HFF-Myc (cell line): Measurements from ENCODE around the gene PATE1.

Experiments used
- DNase-seq: peaks from one replicate; pipeline ENCODE4 v3.0.0-alpha.2; 2011; ENCODE audit warnings: low read depth; ENCODE audit errors: extremely low read depth
- H3K4me3 ChIP-seq: replicated peaks from 2 replicates; pipeline ENCODE4 v1.5.1; 2011; ENCODE audit warnings: low read depth, mild to moderate bottlenecking, control low read depth, low read length
- TF ChIP-seq, protein P1 (sequence below): IDR thresholded peaks from 2 replicates; pipeline ENCODE4 v1.5.1; 2012; ENCODE audit warnings: mild to moderate bottlenecking, low read depth, low read length, control low read depth; ENCODE audit errors: missing control alignments

The PATE1 gene

GRCh38 chr11:125740617-125741016 is 5.5 kb upstream of the PATE1 start:
- no peak overlapping the region for H3K4me3 ChIP-seq
- TF ChIP-seq, protein P1, sequence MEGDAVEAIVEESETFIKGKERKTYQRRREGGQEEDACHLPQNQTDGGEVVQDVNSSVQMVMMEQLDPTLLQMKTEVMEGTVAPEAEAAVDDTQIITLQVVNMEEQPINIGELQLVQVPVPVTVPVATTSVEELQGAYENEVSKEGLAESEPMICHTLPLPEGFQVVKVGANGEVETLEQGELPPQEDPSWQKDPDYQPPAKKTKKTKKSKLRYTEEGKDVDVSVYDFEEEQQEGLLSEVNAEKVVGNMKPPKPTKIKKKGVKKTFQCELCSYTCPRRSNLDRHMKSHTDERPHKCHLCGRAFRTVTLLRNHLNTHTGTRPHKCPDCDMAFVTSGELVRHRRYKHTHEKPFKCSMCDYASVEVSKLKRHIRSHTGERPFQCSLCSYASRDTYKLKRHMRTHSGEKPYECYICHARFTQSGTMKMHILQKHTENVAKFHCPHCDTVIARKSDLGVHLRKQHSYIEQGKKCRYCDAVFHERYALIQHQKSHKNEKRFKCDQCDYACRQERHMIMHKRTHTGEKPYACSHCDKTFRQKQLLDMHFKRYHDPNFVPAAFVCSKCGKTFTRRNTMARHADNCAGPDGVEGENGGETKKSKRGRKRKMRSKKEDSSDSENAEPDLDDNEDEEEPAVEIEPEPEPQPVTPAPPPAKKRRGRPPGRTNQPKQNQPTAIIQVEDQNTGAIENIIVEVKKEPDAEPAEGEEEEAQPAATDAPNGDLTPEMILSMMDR, result no peak
- DNase-seq, result no peak

DNA sequence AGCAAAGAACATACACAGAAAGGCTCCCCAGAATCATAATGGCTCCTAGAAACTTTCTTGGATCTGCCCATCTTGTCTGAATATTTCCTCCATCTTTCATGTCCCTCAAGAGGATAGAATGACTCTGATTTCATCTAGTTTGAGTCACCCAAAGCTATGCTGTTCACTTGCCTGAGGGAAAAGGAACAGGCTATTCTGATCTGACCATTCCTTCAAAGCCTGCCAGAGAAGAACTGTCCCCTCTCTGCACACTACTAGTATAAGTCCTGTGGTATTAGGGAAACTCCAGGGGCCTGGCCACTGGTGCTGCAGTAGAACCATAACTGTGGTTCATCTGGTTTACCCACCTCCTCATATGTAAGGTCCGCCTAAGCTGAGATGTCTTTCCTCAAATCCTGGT is 2.4 kb upstream of the PATE1 start:
- H3K4me3 ChIP-seq, result no peak overlapping the region
- TF ChIP-seq, protein P1, result no peak
- no peak for DNase-seq

DNA sequence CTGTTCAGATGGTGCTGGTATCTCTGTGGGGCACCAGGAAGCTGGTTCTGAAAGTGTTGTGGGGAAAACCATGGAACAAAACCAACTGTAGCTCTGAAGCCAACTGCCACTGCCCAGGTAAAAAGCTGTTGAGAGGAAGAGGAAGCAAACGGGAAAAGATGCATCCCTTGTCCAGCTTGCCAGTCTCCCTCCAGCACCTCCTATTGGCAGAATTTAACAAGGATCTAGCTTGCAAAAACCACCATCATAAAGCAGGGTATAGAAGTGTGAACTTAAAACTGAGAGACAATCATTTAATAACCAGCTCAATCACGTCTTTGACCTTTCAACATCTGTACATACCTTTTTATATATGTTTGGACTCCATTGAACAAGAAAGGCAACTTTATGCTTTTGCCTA is 4.5 kb downstream of the PATE1 start:
- no peak for DNase-seq
- TF ChIP-seq, protein P1, result no peak
- no peak overlapping the region for H3K4me3 ChIP-seq

- DNase-seq, result no peak
- TF ChIP-seq, protein P1, result no peak
- no peak overlapping the region for H3K4me3 ChIP-seq
Observed at GRCh38 chr11:125756050-125756449, 10.0 kb downstream of the PATE1 start.

DNA sequence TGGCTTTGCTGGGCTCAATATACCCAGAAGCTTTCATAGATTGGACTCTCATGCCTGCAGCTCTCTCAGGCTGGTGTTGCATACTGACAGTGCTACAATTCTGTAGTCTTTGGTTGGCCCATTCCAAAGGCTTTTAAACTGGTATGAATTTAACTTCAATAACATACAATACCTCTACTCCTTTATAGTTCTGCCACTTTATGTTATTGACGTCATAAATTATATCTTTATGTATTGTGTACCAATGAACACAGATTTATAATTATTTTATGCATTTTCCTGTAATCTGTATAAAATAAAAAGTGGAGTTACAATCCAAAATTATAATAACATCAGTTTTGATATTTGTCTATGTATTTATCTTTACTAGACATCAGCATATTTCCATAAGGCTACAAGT is 16.4 kb downstream of the PATE1 start:
- TF ChIP-seq, protein P1, result no peak
- DNase-seq, result no peak
- H3K4me3 ChIP-seq, result no peak overlapping the region

GRCh38 chr11:125763483-125763882 is 17.4 kb downstream of the PATE1 start:
- no peak for DNase-seq
- no peak overlapping the region for H3K4me3 ChIP-seq
- TF ChIP-seq, protein P1, result no peak

- H3K4me3 ChIP-seq, result no peak overlapping the region
- DNase-seq, result no peak
- TF ChIP-seq, protein P1, result no peak
Observed at GRCh38 chr11:125766251-125766650, 20.2 kb downstream of the PATE1 start.
